GM18873 (cell line): Measurements from ENCODE around the gene GET4.
A peak's percentile ranks its signal among the peaks of the same experiment; 100 is the strongest.

Experiments
- ATAC-seq: cut with Tn5 transposase; IDR thresholded peaks from one replicate; pipeline ENCODE4 v1.9.1; 2021; ENCODE audit warnings: mild to moderate bottlenecking, moderate library complexity, moderate number of reproducible peaks; ENCODE audit not compliant: unreplicated experiment, low FRiP score

GET4 gene

GRCh38 chr7:876077-876971 is at the start of gene GET4:
TSS of gene GET4 (plus strand) at chr7:876554. CDS start at chr7:876646, 92 bp downstream.
- ATAC-seq = peak; percentile 58

- ATAC-seq = no peak
These were observed 47.4 kb upstream of the GET4 start for GRCh38 chr7:828793-829561.

DNA sequence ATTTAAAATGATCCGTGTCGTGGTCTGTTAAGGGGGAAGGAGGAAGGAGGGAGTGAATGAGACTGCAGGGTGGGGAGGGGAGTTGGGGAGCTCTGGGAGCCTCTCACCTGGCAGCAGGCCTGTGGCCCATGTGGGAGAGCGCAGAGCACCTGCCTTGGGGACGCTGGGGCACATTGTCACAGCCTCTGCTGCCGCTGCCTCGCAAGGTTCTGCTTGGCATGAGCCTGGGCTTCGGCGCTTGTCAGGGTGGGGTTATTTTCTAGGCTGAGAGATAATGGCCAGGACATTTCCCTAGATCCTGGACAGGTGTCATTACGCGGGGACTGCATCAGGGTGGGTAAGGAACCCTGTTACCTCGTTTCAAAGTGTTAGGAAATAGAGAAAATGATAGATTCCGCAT is 46.3 kb upstream of the GET4 start:
- ATAC-seq = no peak

- ATAC-seq = peak; percentile 40
These were observed 44.7 kb upstream of the GET4 start for GRCh38 chr7:831596-832166.

- peak; percentile 10 for ATAC-seq
These were observed 44.0 kb upstream of the GET4 start, which contains the start of gene SUN1 for GRCh38 chr7:832167-832967. TSS of gene SUN1 (plus strand) at chr7:832476. CDS start at chr7:832525, 49 bp downstream.

DNA sequence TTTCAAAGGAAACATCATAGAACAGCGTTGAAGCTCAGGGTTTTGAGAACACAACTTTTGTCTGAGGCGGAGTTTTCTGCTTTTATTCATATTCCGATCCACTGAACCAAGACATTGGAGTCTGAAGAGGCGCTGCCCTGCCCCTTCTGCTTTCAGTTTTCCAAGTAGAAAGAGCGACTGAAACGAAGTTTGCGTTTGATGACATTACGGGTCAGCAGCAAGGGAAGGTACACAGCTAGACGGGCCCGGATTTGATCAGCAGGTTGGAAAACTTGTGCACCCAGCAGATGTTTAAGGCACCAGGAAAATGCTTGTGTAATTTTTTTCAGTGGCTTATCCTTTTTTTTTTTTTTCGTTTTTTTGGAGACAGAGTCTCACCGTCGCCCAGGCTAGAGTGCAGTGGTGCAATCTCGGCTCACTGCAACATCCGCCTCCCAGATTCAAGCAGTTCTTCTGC is 43.4 kb upstream of the GET4 start:
- ATAC-seq = no peak

- ATAC-seq = no peak
These were observed 42.6 kb upstream of the GET4 start for GRCh38 chr7:833601-834258.

DNA sequence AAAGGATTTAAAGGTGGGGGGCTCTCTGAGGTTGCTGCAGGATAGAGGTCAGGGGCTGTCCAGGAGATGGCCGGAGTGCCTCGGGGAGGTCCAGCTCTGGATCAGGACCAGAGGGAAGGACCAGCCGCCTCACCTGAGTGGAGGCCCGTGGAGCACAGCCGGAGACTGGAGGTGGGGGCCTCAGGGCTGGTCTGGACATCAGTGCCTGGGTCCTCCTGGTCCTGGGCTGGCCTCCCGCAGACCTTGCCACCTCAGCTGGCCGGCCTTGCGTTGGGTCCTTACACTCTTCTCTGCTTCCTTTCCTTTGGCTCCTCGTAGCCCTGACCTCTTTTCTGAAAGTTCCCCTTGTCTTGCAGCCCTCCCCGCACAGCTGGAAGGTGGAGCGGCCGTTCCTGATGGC is 42.1 kb upstream of the GET4 start:
- no peak for ATAC-seq

DNA sequence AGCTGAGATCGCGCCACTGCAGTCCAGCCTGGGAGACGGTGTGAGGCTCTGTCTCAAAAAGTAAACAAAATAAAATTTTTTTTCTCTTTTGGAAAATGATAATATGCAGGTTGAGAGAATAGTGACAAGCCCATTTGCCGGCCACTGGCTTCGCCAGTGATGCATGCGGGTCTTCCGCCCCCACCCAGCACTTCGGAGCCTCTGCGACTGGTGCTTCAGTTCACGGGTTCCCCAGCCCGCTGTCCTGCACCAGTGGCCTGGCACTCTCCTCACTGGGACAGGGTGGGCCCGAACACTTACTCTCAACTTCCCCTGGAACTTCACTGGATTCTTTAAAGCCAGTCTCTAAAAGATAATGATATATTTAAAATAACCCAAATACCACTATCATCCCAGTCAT is 41.3 kb upstream of the GET4 start:
- ATAC-seq = no peak

- no peak for ATAC-seq
These were observed 40.6 kb upstream of the GET4 start for GRCh38 chr7:835485-836401.

DNA sequence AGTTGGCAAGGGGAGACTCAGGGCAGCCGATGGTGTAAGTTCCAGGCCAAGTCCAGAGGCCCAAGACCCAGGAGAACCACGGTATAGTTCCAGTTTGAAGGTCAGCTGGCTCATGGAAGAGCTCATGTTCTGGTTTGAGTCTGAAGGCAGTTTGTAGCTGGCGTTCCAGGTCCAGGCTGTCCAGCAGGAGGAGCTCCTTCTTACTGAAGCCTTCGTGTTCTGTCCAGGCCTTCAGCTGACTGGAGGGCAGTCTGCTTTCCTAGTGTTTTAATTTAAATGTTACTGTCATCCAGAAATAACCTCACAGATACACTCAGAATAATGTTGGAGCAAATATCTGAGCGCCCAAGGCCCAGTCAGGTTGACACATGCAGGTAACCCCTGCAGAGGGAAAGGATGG is 39.9 kb upstream of the GET4 start:
- no peak for ATAC-seq

DNA sequence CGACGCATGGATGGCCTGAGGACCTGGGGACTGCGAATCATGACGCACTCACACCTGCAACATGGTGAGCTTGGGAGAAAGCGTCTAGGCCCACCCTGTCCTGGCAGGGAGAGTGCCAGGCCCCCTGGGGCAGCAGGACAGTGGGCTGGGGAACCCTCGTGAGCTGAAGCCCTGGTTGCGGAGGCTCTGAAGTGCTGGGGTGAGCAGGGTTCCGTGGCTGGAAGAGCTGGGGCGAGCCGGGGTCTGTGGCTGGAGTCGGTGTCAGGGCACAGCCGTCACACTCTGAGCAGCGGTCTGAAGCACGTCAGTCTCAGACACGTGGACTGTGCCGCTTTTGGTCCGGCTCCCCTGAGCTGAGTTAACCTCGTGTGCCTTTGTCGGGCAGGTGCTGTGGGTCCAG is 39.4 kb upstream of the GET4 start:
- no peak for ATAC-seq

DNA sequence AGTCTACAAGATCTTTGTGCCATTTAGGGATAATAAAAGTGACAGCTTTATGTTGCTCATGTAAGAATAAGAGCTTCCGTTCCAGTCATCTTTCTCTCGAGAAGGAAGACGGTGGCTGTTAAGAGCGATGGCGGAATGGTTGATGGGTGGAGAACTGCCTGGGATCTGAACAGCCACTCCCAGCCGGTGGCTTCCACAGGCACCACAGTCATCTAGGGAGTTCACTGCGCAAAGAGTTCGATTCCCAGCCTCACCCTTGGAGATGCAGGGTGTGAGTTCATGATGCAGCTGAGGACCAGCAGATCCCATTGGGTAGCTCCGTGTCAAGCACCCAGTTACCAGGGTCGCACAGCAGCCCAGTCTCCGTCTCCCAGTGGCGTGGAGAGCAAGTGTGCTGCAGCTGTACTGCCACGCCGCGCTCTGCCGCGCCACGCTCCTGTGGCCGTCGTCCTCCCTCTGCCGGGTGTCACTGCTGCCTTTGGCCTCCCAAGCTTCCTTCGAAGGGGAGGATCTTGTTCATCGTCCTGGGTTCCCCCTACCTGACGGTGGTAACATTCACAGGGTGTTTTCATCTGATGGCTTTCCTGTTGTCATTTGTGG is 36.3 kb upstream of the GET4 start:
- ATAC-seq = no peak

DNA sequence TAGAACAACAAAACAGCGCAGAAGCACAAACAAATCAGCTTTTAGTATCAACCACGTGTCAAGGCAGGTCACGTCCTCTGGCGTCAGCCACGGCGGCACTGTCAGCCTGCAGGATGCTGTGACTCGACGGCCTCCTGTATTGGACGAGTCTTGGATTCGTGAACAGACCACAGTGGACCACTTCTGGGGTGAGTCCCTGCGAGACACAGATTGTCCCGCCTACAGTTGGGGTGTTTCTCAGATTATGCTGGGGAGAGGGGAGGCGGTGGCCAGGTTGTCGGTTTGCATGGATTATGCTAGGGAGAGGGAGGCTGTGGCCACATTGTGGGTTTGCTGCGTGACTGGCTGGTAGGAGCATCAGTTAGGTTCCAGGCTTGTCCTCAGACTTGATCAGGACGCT is 34.4 kb upstream of the GET4 start:
- no peak for ATAC-seq

GRCh38 chr7:842431-843031 is 33.8 kb upstream of the GET4 start:
- no peak for ATAC-seq

DNA sequence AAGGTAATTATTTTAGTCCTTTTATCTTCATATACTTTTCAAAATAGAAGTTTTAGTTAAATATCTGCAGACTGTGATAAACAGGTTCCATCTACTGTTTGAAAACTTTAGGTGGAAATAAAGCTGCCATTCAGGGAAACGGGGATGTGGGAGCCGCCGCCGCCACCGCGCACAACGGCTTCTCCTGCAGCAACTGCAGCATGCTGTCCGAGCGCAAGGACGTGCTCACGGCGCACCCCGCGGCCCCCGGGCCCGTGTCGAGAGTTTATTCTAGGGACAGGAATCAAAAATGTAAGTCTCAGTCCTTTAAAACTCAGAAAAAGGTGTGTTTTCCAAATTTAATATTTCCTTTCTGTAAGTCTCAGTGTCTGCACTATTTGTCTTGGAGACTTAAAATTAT is 33.1 kb upstream of the GET4 start:
- ATAC-seq = no peak

DNA sequence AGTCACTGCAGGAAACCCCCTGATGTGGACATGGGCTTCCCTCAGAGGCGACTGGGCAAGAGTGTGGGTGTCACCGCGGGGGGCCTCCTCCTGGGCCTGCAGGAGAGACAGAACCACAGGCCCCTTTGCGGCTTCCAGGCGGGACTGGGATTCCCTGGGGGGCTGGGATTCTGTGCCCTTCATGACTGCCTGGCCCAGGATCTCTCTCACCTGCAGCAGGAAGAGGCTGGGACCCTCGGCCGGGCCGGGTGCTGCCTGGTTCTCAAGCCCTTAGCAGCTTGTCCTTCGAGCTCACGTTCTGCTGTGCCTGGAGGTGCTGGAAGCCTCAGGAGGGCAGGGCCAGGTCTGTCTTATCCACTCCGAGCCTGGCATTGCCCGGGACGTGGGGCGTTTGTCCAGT is 32.3 kb upstream of the GET4 start:
- no peak for ATAC-seq

- no peak for ATAC-seq
These were observed 31.8 kb upstream of the GET4 start for GRCh38 chr7:844514-844913.
